Gastrocnemius medialis (tissue), 4 donors: Measurements from ENCODE around the gene MAP2K6. TPM values are rescaled to one million over a fixed set of nuclear protein-coding genes. Genes with fewer than 3 reads are reported as not detected.

ENCODE experiments used
- ATAC-seq, 2 donors: fragments of 150-250 bp; one replicate each; pipeline ENCODE4 v1.9.1; 2016
- DNase-seq, 2 donors: peaks; one replicate each; pipeline ENCODE4 v3.0.0-alpha.2; 2019
- H3K27ac ChIP-seq, 4 donors: fragments of 200-600 bp; sonication (generic); 1 replicate in 1 of 4; 2 replicates in 3 of 4; pipeline ENCODE4 v1.5.1; 2016 to 2018; ENCODE audit warnings: mild to moderate bottlenecking in 2 of 4, moderate library complexity in 1 of 4
- H3K27me3 ChIP-seq, 3 donors: fragments of 200-600 bp; sonication (generic) in 2 of 3; 1 replicate in 1 of 3; 2 replicates in 2 of 3; pipeline versions ENCODE4 v1.5.1 to v1.6.0; 2016 to 2019; ENCODE audit warnings: mild to moderate bottlenecking in 1 of 3, moderate library complexity in 1 of 3
- H3K36me3 ChIP-seq, 2 donors: fragments of 200-600 bp; sonication (generic) in 1 of 2; one replicate each; pipeline ENCODE4 v1.5.1; 2017 to 2018
- H3K4me1 ChIP-seq, 2 donors: fragments of 200-600 bp; sonication (generic) in 1 of 2; one replicate each; pipeline ENCODE4 v1.5.1; 2016 to 2017; ENCODE audit warnings: mild to moderate bottlenecking in 2 of 2
- H3K4me3 ChIP-seq, 4 donors: fragments of 200-600 bp; sonication (generic) in 3 of 4; 1 replicate in 1 of 4; 2 replicates in 3 of 4; pipeline ENCODE4 v1.5.1; 2016 to 2019; ENCODE audit warnings: mild to moderate bottlenecking in 2 of 4
- H3K9me3 ChIP-seq, 3 donors: fragments of 200-600 bp; sonication (generic) in 2 of 3; 1 replicate in 1 of 3; 2 replicates in 2 of 3; pipeline ENCODE4 v1.5.1; 2016 to 2019
- POLR2A ChIP-seq, 2 donors: fragments of 450-650 bp; IDR thresholded peaks; one replicate each; pipeline ENCODE4 v1.6.1; 2017; ENCODE audit warnings: antibody characterized with exemption in 2 of 2, mild to moderate bottlenecking in 2 of 2, moderate library complexity in 2 of 2
- in situ Hi-C, 4 donors: fragments of 200-750 bp; cut with MboI; loops; one replicate each; pipeline versions ENCODE4 v1.15.0 to v1.8.0; 2017; ENCODE audit warnings: low sequenced_read_pairs in 4 of 4
- intact Hi-C: fragments of 100-400 bp; cut with DNase I; formaldehyde crosslinking; loops from one replicate; pipeline ENCODE4 v1.15.1; 2023; ENCODE audit warnings: low total_unique reads
- total RNA-seq, 4 donors: library from RNA; depleted of rRNA; stranded (reverse); fragments of >200 nt; gene quantifications; one replicate each; pipeline versions ENCODE4 v1.1.0 to v1.2.3, GENCODE V29; 2016
- TF ChIP-seq, protein P1 (sequence below), 5 experiments: fragments of 450-650 bp in 3 of 5; fragments of 200-600 bp in 2 of 5; sonication (generic) in 2 of 5; IDR thresholded peaks in 4 of 5; conservative IDR thresholded peaks in 1 of 5; 1 replicate in 4 of 5; 2 replicates in 1 of 5; pipeline ENCODE4 v1.5.1; 2016 to 2019; ENCODE audit warnings: antibody characterized with exemption in 5 of 5, mild to moderate bottlenecking in 3 of 5, moderate library complexity in 3 of 5

Gene MAP2K6
- total RNA-seq, 4 donors from 2014 or later, result 35.1 to 351 (median 223) TPM

DNA sequence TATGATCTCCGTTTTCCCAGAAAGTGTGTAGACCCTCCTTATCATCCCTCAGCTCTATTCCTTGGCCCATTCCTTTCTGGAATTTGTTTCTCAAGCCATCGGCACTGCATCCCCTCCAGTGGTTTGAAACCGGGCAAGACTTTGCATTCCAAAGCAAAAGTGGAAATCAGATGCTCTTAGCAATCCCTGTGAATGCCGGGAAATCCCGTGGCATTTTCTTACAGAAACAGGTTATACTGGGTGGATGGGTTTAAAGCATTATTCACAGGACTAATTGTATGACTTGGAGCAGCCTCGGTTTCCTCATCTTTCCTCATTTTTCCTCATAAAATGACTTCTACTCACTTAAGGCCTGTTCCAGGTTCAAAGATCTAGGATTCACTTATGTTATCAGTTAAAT lies 52.0 kb downstream of the MAP2K6 start:
- no peak for DNase-seq
- Histone ChIP-seq H3K27ac (peak overlapping the region; percentile 12 to 60 (median 34)), H3K27me3 (no peaks in the 10 kb centered on the region), H3K9me3 (no peaks in the 10 kb centered on the region), H3K36me3 (no peaks in the 10 kb centered on the region), H3K4me3 (no peak overlapping the region), H3K4me1 (peaks cover 11 to 12% of the 10 kb centered on the region in 2 donors)
- no peak for TF ChIP-seq POLR2A (IDR thresholded peaks at IDR 0.05)
- TF ChIP-seq, protein P1, sequence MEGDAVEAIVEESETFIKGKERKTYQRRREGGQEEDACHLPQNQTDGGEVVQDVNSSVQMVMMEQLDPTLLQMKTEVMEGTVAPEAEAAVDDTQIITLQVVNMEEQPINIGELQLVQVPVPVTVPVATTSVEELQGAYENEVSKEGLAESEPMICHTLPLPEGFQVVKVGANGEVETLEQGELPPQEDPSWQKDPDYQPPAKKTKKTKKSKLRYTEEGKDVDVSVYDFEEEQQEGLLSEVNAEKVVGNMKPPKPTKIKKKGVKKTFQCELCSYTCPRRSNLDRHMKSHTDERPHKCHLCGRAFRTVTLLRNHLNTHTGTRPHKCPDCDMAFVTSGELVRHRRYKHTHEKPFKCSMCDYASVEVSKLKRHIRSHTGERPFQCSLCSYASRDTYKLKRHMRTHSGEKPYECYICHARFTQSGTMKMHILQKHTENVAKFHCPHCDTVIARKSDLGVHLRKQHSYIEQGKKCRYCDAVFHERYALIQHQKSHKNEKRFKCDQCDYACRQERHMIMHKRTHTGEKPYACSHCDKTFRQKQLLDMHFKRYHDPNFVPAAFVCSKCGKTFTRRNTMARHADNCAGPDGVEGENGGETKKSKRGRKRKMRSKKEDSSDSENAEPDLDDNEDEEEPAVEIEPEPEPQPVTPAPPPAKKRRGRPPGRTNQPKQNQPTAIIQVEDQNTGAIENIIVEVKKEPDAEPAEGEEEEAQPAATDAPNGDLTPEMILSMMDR (IDR thresholded peaks at IDR 0.05 in 4 of 5, conservative IDR thresholded peaks at IDR 0.05 in 1 of 5), result no peak
- intact Hi-C loops (no loop called here), in situ Hi-C loops (no loop called here)
- ATAC-seq, result no peak

DNA sequence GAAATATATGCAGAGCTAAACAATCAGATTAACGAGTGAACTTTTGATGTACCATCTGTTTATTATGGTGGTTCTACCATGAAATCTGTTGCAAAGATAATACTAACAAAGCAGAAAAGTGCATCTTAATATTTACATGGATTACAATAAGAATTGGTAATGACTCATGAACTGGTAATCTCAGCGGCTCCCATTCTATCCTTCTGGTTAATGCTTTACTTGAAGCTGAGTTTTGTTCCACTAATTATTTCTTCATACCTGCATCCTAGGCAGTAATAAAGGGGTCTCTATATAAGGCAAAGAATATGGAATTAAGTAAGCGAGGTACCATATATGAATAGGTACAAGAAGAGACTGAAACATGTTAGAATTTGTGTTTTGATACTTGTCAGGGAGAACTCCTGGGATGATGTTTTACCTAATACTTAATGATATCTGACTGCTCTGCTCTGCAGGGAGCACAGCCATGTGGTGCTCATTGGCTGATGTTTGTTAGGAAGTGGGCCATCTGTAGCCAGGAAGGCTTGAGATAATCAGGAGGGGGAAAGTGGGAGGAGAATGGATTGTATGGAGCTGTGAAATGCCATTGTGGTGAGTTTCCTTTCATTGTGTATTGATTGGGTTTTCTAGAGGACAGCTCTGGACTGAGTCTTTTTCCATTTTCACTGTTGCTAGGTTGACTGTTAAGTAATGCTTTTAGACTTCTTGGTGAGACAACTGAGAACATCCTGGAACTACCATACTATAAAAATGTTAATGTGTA lies 52.6 kb downstream of the MAP2K6 start:
- no peak for ATAC-seq

DNA sequence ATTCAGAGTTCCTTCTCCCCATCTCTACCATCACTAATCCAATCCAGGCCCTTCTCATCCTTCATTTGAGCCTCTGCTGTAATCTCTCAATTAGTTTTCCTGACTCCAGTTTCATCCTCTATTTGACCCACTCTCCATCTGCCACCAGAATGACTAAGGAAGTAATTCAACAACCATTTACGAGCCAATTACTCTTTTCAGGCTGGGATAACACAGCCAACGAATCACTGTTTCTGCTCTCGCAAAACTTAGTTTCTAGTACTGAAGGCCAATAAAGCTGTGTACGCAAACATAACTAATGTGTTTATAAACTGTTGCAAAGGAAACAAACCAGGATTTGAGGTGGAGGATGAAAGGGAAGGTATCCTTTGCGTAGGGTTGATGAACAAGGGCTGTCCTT lies 53.7 kb downstream of the MAP2K6 start:
- Histone ChIP-seq H3K4me1 (peaks cover 2 to 7% of the 10 kb centered on the region in 2 donors), H3K27me3 (no peaks in the 10 kb centered on the region), H3K4me3 (no peak overlapping the region), H3K9me3 (no peaks in the 10 kb centered on the region), H3K27ac (peak overlapping the region; percentile 5 to 60 (median 34)), H3K36me3 (no peaks in the 10 kb centered on the region)
- TF ChIP-seq, protein P1 (IDR thresholded peaks at IDR 0.05 in 4 of 5, conservative IDR thresholded peaks at IDR 0.05 in 1 of 5), result no peak
- no peak for TF ChIP-seq POLR2A (IDR thresholded peaks at IDR 0.05)
- ATAC-seq, result no peak
- DNase-seq, result no peak
- in situ Hi-C loops, result no loop called here
- intact Hi-C loops, result no loop called here

More for the DNA sequence above, 52.6 kb downstream of the MAP2K6 start:
- in situ Hi-C loops, result no loop called here
- peak overlapping the region; percentile 12 to 60 (median 34) for H3K27ac ChIP-seq
- no peaks in the 10 kb centered on the region for H3K27me3 ChIP-seq
- DNase-seq, result no peak
- H3K36me3 ChIP-seq, result no peaks in the 10 kb centered on the region
- intact Hi-C loops, result no loop called here
- H3K4me3 ChIP-seq, result no peak overlapping the region
- H3K4me1 ChIP-seq, result peaks cover 8 to 9% of the 10 kb centered on the region in 2 donors
- TF ChIP-seq, protein P1 (IDR thresholded peaks at IDR 0.05 in 4 of 5, conservative IDR thresholded peaks at IDR 0.05 in 1 of 5), result no peak
- TF ChIP-seq POLR2A (IDR thresholded peaks at IDR 0.05), result no peak
- H3K9me3 ChIP-seq, result no peaks in the 10 kb centered on the region

DNA sequence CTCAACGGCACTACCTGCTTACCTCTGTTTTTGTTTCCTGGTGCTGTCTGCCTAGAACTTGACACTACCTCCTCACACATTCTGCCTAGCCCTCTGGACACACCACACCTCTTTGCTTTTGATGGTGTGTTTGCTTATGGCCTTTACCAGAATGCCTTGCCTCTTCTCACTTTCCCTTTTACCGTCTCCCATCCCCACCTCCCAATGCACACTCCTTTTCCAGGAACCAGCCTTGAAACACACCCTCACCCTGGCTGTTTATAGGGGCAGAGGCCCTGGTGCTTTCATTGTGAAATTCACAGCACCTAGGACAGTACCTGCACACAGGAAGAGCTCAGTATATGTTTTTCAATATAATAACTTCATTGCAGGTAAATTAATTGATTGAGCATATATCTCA lies 56.2 kb downstream of the MAP2K6 start:
- H3K27ac ChIP-seq, result peak overlapping the region in 1 of 4 donors; percentile 81
- in situ Hi-C loops, result no loop called here
- H3K36me3 ChIP-seq, result no peaks in the 10 kb centered on the region
- no peak for DNase-seq
- TF ChIP-seq, protein P1 (IDR thresholded peaks at IDR 0.05 in 4 of 5, conservative IDR thresholded peaks at IDR 0.05 in 1 of 5), result no peak
- no peak for TF ChIP-seq POLR2A (IDR thresholded peaks at IDR 0.05)
- intact Hi-C loops, result no loop called here
- no peak overlapping the region for H3K4me3 ChIP-seq
- no peak for ATAC-seq
- peaks cover 17 to 24% of the 10 kb centered on the region in 2 donors for H3K4me1 ChIP-seq
- no peaks in the 10 kb centered on the region for H3K27me3 ChIP-seq
- no peaks in the 10 kb centered on the region for H3K9me3 ChIP-seq
